HepG2 (cell line): ENCODE data around the gene USP36. TPM values are rescaled to one million over a fixed set of nuclear protein-coding genes. Genes with fewer than 3 reads are reported as not detected.
A peak's percentile ranks its signal among the peaks of the same experiment; 100 is the strongest.

Source experiments
- ATAC-seq: fragments of 200-7000 bp; cut with Tn5 transposase; 3 replicates; pipeline ENCODE4 v1.9.1; 2020; ENCODE audit warnings: mild to moderate bottlenecking, moderate library complexity
- BruUV-seq: library from RNA; stranded (reverse); fragments of 400-500 nt; replicated peaks from 2 replicates; lab custom pipeline; 2021; lab: Mats Ljungman, UMichigan
- CTCF ChIA-PET: fragments of 300-600 bp; formaldehyde crosslinking; extraction: SDS; loops from one replicate; lab custom pipeline; 2021; ENCODE audit warnings: low total read pairs, inconsistent platforms, low intra/inter-chr PET ratio; lab: Yijun Ruan, JAX
- POLR2A ChIA-PET: fragments of 350-600 bp; sonication (Branson Sonifier 250); formaldehyde crosslinking; loops from one replicate; lab custom pipeline; 2020; ENCODE audit warnings: antibody characterized with exemption, inconsistent platforms; lab: Yijun Ruan, JAX
- DNase-seq: peaks from one replicate; pipeline ENCODE4 v3.0.0-alpha.2; 2015; ENCODE audit warnings: low spot score
- FAIRE-seq: peaks from 3 replicates; lab custom pipeline; 2011; peaks lifted over from hg19 to GRCh38; lab: Jason Lieb, UNC
- H2AFZ ChIP-seq: one replicate; pipeline ENCODE4 v1.6.1; 2011; ENCODE audit warnings: low read length, inconsistent platforms
- H3K27ac ChIP-seq: fragments of 300-600 bp; 3 replicates; pipeline ENCODE4 v1.8.0; 2011; ENCODE audit warnings: mixed run types, mild to moderate bottlenecking, mixed read lengths, low read length, inconsistent platforms; ENCODE audit not compliant: insufficient read depth; ENCODE audit errors: extremely low read length
- H3K27me3 ChIP-seq, 2 experiments: fragments of 200-600 bp in 1 of 2; 2 replicates in 1 of 2; 3 replicates in 1 of 2; pipeline versions ENCODE4 v1.6.0 to v1.8.0; 2011; ENCODE audit warnings: low read length in 2 of 2, mild to moderate bottlenecking in 2 of 2, moderate library complexity in 2 of 2, inconsistent platforms in 1 of 2; ENCODE audit not compliant: insufficient read depth in 2 of 2, control insufficient read depth in 1 of 2
- H3K36me3 ChIP-seq, 2 experiments: fragments of 200-600 bp in 1 of 2; replicated peaks in 1 of 2; 2 replicates in 1 of 2; 3 replicates in 1 of 2; pipeline versions ENCODE4 v1.5.1 to v1.8.0; 2011; ENCODE audit warnings: low read length in 2 of 2, inconsistent platforms in 1 of 2; ENCODE audit not compliant: insufficient read depth in 2 of 2, control insufficient read depth in 1 of 2
- H3K4me1 ChIP-seq: 2 replicates; pipeline ENCODE4 v1.5.1; 2012; ENCODE audit warnings: low read length, inconsistent platforms; ENCODE audit not compliant: insufficient read depth
- H3K4me2 ChIP-seq: 2 replicates; pipeline ENCODE4 v1.6.0; 2011; ENCODE audit warnings: low read depth, low read length, inconsistent platforms
- H3K4me3 ChIP-seq, 3 experiments: fragments of 200-600 bp in 1 of 3; sonication (generic), shearing (Covaris generic) in 1 of 3; replicated peaks in 1 of 3; 2 replicates each; pipeline ENCODE4 v1.5.1; 2011 to 2016; ENCODE audit warnings: low read length in 3 of 3, inconsistent platforms in 2 of 3, low read depth in 2 of 3, mild to moderate bottlenecking in 2 of 3, control low read depth in 1 of 3, mixed read lengths in 1 of 3; ENCODE audit not compliant: insufficient read depth in 1 of 3
- H3K79me2 ChIP-seq: one replicate; pipeline ENCODE4 v1.6.1; 2011; ENCODE audit warnings: low read length, inconsistent platforms; ENCODE audit not compliant: insufficient read depth
- H3K9ac ChIP-seq: 2 replicates; pipeline ENCODE4 v1.6.0; 2011; ENCODE audit warnings: mild to moderate bottlenecking, low read depth, low read length, inconsistent platforms; ENCODE audit not compliant: insufficient read depth
- H3K9me3 ChIP-seq: 2 replicates; pipeline ENCODE4 v1.5.1; 2012; ENCODE audit warnings: mild to moderate bottlenecking, low read length
- H4K20me1 ChIP-seq: 2 replicates; pipeline ENCODE4 v1.6.0; 2011; ENCODE audit warnings: inconsistent platforms, mild to moderate bottlenecking, low read length, moderate library complexity; ENCODE audit not compliant: insufficient read depth
- ARNTL ChIP-seq: sonication (generic); formaldehyde crosslinking; IDR thresholded peaks from 2 replicates; pipeline ENCODE4 v1.4.0; 2020; ENCODE audit warnings: mild to moderate bottlenecking, missing genetic modification reagents
- HOXA5 ChIP-seq: sonication (generic); formaldehyde crosslinking; IDR thresholded peaks from 2 replicates; pipeline ENCODE4 v1.4.0; 2020; ENCODE audit warnings: missing genetic modification reagents
- JUN ChIP-seq: sonication (generic); formaldehyde crosslinking; IDR thresholded peaks from 2 replicates; pipeline ENCODE4 v1.4.0; 2020; ENCODE audit warnings: mild to moderate bottlenecking, missing genetic modification reagents
- NFIB ChIP-seq: sonication (generic); formaldehyde crosslinking; IDR thresholded peaks from 2 replicates; pipeline ENCODE4 v1.9.0; 2021; ENCODE audit warnings: missing genetic modification reagents, mild to moderate bottlenecking, borderline replicate concordance
- ZBTB38 ChIP-seq: sonication (generic); formaldehyde crosslinking; IDR thresholded peaks from 2 replicates; pipeline ENCODE4 v1.5.1; 2020; ENCODE audit warnings: mild to moderate bottlenecking, missing genetic modification reagents
- ZNF383 ChIP-seq: sonication (generic); formaldehyde crosslinking; IDR thresholded peaks from 2 replicates; pipeline ENCODE4 v1.4.0; 2020; ENCODE audit warnings: missing genetic modification reagents, mild to moderate bottlenecking, borderline replicate concordance
- ZNF431 ChIP-seq: sonication (generic); formaldehyde crosslinking; IDR thresholded peaks from 2 replicates; pipeline ENCODE4 v1.9.0; 2022; ENCODE audit warnings: missing genetic modification reagents, low read depth, mild to moderate bottlenecking, borderline replicate concordance
- ZNF530 ChIP-seq: sonication (generic); formaldehyde crosslinking; IDR thresholded peaks from 2 replicates; pipeline ENCODE4 v1.5.0; 2020; ENCODE audit warnings: low read depth, mild to moderate bottlenecking, missing genetic modification reagents
- ZNF546 ChIP-seq: sonication (generic); formaldehyde crosslinking; conservative IDR thresholded peaks from 2 replicates; pipeline ENCODE4 v1.8.1; 2023; ENCODE audit warnings: mild to moderate bottlenecking, missing genetic modification reagents
- ZNF552 ChIP-seq: sonication (generic); formaldehyde crosslinking; IDR thresholded peaks from 2 replicates; pipeline ENCODE4 v1.9.0; 2022; ENCODE audit warnings: missing genetic modification reagents, mild to moderate bottlenecking, borderline replicate concordance
- WGBS: methylation state at CpG from one replicate; pipeline ENCODE4 v1.1.6; 2017; ENCODE audit warnings: low lambda C conversion rate; 5-methylcytosine and 5-hydroxymethylcytosine counted together
- in situ Hi-C: cut with HindIII; loops from 2 replicates; pipeline ENCODE4 v1.10.0; 2017; ENCODE audit warnings: low pct_unique_long_range_greater_than_20kb; ENCODE audit not compliant: extremely low pct_ligation_motif_present
- intact Hi-C: fragments of 100-400 bp; cut with micrococcal nuclease; formaldehyde crosslinking; loops from one replicate; pipeline ENCODE4 v1.10.0; 2022; ENCODE audit not compliant: unreplicated experiment
- polyA plus RNA-seq, 8 experiments: library from polyadenylated mRNA; depleted of rRNA in 3 of 8; stranded (reverse) in 7 of 8; unstranded in 1 of 8; fragments of >200 nt; fragmentation: Illumina TruSeq in 4 of 8; extraction: Trizol in 4 of 8; gene quantifications; 2 replicates each; pipeline versions ENCODE4 v1.2.1 to v1.2.3, GENCODE V29; 2011 to 2016; ENCODE audit warnings: low read depth in 4 of 8, missing spikeins in 1 of 8, mixed read lengths in 1 of 8; ENCODE audit not compliant: insufficient read depth in 1 of 8
- total RNA-seq, 5 experiments: library from RNA; depleted of rRNA; stranded (reverse); fragments of >200 nt; fragmentation: Illumina TruSeq; extraction: Trizol; gene quantifications; 2 replicates each; pipeline ENCODE4 v1.2.3, GENCODE V29; 2016; ENCODE audit warnings: low read depth in 1 of 5
- TF ChIP-seq, protein P1 (sequence below): sonication (generic); formaldehyde crosslinking; IDR thresholded peaks from 2 replicates; pipeline ENCODE4 v1.8.1; 2023; ENCODE audit warnings: mild to moderate bottlenecking, missing genetic modification reagents
- TF ChIP-seq, protein P2 (sequence below): sonication (generic); formaldehyde crosslinking; IDR thresholded peaks from 2 replicates; pipeline ENCODE4 v1.5.0; 2020; ENCODE audit warnings: missing genetic modification reagents, mild to moderate bottlenecking, borderline replicate concordance
- TF ChIP-seq, protein P3 (sequence below): sonication (generic); IDR thresholded peaks from 2 replicates; pipeline ENCODE4 v1.6.1; 2016; ENCODE audit warnings: low read depth, borderline replicate concordance
- TF ChIP-seq, protein P4 (sequence below): sonication (generic); formaldehyde crosslinking; IDR thresholded peaks from 2 replicates; pipeline ENCODE4 v1.8.0; 2022; ENCODE audit warnings: mild to moderate bottlenecking, missing genetic modification reagents, borderline replicate concordance

Gene USP36
- total and polyA plus RNA-seq, 2 of the 13 experiments (the other 11 are each of a cell fraction or from before 2014, with no cell fraction given), result 29.6 to 45.9 TPM

DNA sequence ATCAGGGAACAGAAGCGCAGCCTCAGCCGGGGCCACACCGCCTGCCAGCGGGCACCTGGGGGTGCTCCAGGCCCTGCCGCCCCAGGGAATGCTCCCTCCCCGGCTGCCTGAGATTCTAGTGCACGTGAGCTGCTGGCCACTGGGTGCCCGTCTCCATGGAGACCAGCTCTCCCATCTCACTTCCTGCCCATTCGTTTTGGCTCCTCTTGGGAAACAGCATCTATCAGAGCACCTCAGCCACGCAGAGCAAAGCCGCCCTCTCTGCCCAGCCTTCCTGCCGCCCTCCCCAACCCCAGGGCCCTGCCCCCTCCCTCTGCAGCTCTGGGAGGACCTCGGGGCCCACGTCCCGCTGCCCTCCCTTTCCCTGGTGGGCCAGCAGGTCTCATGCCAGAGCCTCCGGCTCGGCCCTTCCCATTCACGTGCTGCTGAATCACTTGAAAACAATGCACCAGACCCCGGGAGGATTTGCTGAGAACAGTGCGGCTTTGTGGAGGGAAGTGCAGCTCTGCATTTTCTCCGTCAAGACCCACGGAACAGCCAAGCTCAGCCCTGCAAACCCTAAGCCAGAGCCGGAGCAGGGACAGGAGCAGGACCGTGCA lies 43.0 kb upstream of the USP36 start (continued):
- TF ChIP-seq, protein P1, sequence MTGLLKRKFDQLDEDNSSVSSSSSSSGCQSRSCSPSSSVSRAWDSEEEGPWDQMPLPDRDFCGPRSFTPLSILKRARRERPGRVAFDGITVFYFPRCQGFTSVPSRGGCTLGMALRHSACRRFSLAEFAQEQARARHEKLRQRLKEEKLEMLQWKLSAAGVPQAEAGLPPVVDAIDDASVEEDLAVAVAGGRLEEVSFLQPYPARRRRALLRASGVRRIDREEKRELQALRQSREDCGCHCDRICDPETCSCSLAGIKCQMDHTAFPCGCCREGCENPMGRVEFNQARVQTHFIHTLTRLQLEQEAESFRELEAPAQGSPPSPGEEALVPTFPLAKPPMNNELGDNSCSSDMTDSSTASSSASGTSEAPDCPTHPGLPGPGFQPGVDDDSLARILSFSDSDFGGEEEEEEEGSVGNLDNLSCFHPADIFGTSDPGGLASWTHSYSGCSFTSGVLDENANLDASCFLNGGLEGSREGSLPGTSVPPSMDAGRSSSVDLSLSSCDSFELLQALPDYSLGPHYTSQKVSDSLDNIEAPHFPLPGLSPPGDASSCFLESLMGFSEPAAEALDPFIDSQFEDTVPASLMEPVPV (CRISPR knock-in tag), result no peak
- TF ChIP-seq, protein P2, sequence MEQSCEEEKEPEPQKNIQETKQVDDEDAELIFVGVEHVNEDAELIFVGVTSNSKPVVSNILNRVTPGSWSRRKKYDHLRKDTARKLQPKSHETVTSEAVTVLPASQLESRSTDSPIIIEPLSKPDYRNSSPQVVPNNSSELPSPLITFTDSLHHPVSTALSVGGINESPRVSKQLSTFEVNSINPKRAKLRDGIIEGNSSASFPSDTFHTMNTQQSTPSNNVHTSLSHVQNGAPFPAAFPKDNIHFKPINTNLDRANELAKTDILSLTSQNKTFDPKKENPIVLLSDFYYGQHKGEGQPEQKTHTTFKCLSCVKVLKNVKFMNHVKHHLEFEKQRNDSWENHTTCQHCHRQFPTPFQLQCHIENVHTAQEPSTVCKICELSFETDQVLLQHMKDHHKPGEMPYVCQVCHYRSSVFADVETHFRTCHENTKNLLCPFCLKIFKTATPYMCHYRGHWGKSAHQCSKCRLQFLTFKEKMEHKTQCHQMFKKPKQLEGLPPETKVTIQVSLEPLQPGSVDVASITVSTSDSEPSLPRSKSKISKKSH (CRISPR knock-in tag), result no peak
- TF ChIP-seq ZNF552 (CRISPR knock-in tag) (no peak), ZNF431 (CRISPR knock-in tag) (no peak), JUN (CRISPR knock-in tag) (0 out of 2 replicates have a peak, but pooled peaks have one; percentile 43), NFIB (CRISPR knock-in tag) (no peak)

DNA sequence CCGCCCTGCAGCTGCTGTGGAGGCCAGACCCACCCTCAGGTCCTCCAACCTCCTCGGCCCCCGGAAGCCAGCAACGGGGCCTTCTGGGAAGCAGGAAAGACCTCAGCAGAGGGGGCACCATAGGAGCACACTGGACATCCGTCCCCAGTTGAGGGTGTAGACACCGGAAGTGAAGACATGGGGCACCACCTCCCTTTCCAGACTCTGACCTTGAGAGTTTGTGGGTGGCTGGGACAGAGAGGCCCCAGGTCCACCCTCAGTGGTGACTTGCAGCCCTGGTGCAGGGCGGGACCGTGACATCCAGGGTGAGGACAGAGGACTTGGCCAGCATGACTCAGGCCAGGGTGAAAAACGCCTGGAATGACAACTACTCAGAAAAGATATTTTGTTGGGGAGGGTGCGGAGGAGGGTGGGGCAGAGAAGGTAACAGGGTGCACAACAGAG lies 42.5 kb upstream of the USP36 start:
- no TSS peak for BruUV-seq
- Histone ChIP-seq H3K36me3 (no peaks in the 10 kb centered on the region), H3K9ac (peak overlapping the region; percentile 58), H3K4me2 (peak overlapping the region; percentile 78), H3K4me3 (peak overlapping the region in 2 of 3 experiments; percentile 38 to 60; a peak in 5 of 6 replicates), H3K79me2 (no peaks in the 10 kb centered on the region), H3K27me3 (no peaks in the 10 kb centered on the region), H4K20me1 (no peaks in the 10 kb centered on the region), H3K27ac (peak overlapping the region; percentile 66), H2AFZ (no peak overlapping the region), H3K4me1 (peaks cover 29% of the 10 kb centered on the region), H3K9me3 (no peaks in the 10 kb centered on the region)
- ATAC-seq (peak; percentile 83), DNase-seq (peak; percentile 92), FAIRE-seq (peak; percentile 91)
- in situ Hi-C loops, result loop anchor here (5.0 kb wide), 1 partner anchor 89 kb away; no protein-coding TSS in a partner anchor
- intact Hi-C loops, result loop anchor here (1.0 kb wide), 2 partner anchors 18 to 38 kb away; no protein-coding TSS in a partner anchor
- ChIA-PET POLR2A (interaction anchor here (0.7 to 3.1 kb wide), 10 partner anchors 11 to 192 kb away, joined by 3 to 18 read pairs (median 4); partner anchors contain the start of genes ENGASE and LGALS3BP), CTCF (interaction anchor here (1.3 kb wide), 1 partner anchor 88 kb away, joined by 7 read pairs; no protein-coding TSS in a partner anchor)
- WGBS, result 20% methylated on average over 10 of the region's 10 CpGs
- TF ChIP-seq, protein P3, sequence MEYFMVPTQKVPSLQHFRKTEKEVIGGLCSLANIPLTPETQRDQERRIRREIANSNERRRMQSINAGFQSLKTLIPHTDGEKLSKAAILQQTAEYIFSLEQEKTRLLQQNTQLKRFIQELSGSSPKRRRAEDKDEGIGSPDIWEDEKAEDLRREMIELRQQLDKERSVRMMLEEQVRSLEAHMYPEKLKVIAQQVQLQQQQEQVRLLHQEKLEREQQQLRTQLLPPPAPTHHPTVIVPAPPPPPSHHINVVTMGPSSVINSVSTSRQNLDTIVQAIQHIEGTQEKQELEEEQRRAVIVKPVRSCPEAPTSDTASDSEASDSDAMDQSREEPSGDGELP, result no peak
- no peak for TF ChIP-seq ZNF546 (CRISPR knock-in tag)
- TF ChIP-seq ARNTL (CRISPR knock-in tag), result 0 out of 2 replicates have a peak, but pooled peaks have one; percentile 4
- no peak for TF ChIP-seq ZNF383 (CRISPR knock-in tag)
- TF ChIP-seq, protein P4, sequence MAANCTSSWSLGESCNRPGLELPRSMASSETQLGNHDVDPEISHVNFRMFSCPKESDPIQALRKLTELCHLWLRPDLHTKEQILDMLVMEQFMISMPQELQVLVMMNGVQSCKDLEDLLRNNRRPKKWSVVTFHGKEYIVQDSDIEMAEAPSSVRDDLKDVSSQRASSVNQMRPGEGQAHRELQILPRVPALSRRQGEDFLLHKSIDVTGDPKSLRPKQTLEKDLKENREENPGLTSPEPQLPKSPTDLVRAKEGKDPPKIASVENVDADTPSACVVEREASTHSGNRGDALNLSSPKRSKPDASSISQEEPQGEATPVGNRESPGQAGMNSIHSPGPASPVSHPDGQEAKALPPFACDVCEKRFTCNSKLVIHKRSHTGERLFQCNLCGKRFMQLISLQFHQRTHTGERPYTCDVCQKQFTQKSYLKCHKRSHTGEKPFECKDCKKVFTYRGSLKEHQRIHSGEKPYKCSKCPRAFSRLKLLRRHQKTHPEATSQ (CRISPR knock-in tag), result no peak
- TF ChIP-seq ZNF530, result no peak
- TF ChIP-seq HOXA5 (CRISPR knock-in tag), result no peak
- no peak for TF ChIP-seq ZBTB38 (CRISPR knock-in tag)
